ENCODE measurements around the gene THBS3. TPM values are rescaled to one million over a fixed set of nuclear protein-coding genes. Genes with fewer than 3 reads are reported as not detected.

The THBS3 gene
- total RNA-seq, 2 experiments from 2014 or later, result 11.1 to 28.7 TPM

GRCh38 chr1:155171836-155172731 lies 35.6 kb downstream of the THBS3 start:
- DNase-seq (ENCODE audit: low spot score), result no peak
- peak overlapping the region; percentile 64 for H3K27ac ChIP-seq (ENCODE audit: low read depth, low read length, poor library complexity, severe bottlenecking)
- ChIA-PET POLR2A (interaction anchor here (0.6 to 2.0 kb wide), 10 partner anchors 12 to 94 kb away, joined by 3 to 8 read pairs (median 4); no protein-coding TSS in a partner anchor), CTCF (ENCODE audit: unreplicated experiment) (interaction anchor here (0.7 to 1.8 kb wide), 4 partner anchors 13 to 80 kb away, joined by 3 to 12 read pairs (median 4); no protein-coding TSS in a partner anchor)
- peak overlapping the region; percentile 90; the same call in 1 of the 2 replicates for H2AFZ ChIP-seq (ENCODE audit: low read length)
- H3K4me2 ChIP-seq (ENCODE audit: low read length), result peak overlapping the region; percentile 91
- no peaks in the 10 kb centered on the region for H4K20me1 ChIP-seq (ENCODE audit: insufficient read depth, low read length)
- BruUV-seq (replicated peaks), result TSS peak; percentile 78
- peaks cover 14% of the 10 kb centered on the region; the same call in 1 of the 2 replicates for H3K79me2 ChIP-seq (ENCODE audit: insufficient read depth, low read depth, low read length)
- peaks cover 45% of the 10 kb centered on the region for H3K4me1 ChIP-seq (ENCODE audit: insufficient read depth, low read length, poor library complexity, severe bottlenecking)
- no peaks in the 10 kb centered on the region for H3K9me2 ChIP-seq (ENCODE audit: insufficient read depth, low read length)
- intact Hi-C loops (cut with micrococcal nuclease; ENCODE audit: unreplicated experiment), result loop anchor here (2.0 kb wide), 1 partner anchor 31 kb away; the partner anchor contains the start of gene DPM3
- H3K4me3 ChIP-seq (ENCODE audit: low read depth, low read length, poor library complexity, severe bottlenecking), result peak overlapping the region; percentile 82
- H3K9me3 ChIP-seq (ENCODE audit: low read length), result no peaks in the 10 kb centered on the region
- TF ChIP-seq EZH2phosphoT487 (IDR thresholded peaks at IDR 0.05; ENCODE audit: borderline replicate concordance, low read depth, low read length) (no peak), CTCF (conservative IDR thresholded peaks at IDR 0.05; ENCODE audit: low read length) (no peak)
- peaks cover 18% of the 10 kb centered on the region; the same call in 1 of the 2 replicates for H3K36me3 ChIP-seq (ENCODE audit: insufficient read depth, low read length)

- Histone ChIP-seq H2AFZ (ENCODE audit: low read length) (no peak overlapping the region), H3K4me1 (ENCODE audit: insufficient read depth, low read length, poor library complexity, severe bottlenecking) (peaks cover 41% of the 10 kb centered on the region), H3K4me3 (ENCODE audit: low read depth, low read length, poor library complexity, severe bottlenecking) (no peak overlapping the region), H3K27ac (ENCODE audit: low read depth, low read length, poor library complexity, severe bottlenecking) (no peak overlapping the region), H3K9me3 (ENCODE audit: low read length) (no peaks in the 10 kb centered on the region), H4K20me1 (ENCODE audit: insufficient read depth, low read length) (no peaks in the 10 kb centered on the region), H3K36me3 (ENCODE audit: insufficient read depth, low read length) (peaks cover 18% of the 10 kb centered on the region; the same call in 1 of the 2 replicates), H3K4me2 (ENCODE audit: low read length) (no peak overlapping the region), H3K79me2 (ENCODE audit: insufficient read depth, low read depth, low read length) (peaks cover 14% of the 10 kb centered on the region; the same call in 1 of the 2 replicates), H3K9me2 (ENCODE audit: insufficient read depth, low read length) (no peaks in the 10 kb centered on the region)
- intact Hi-C loops (cut with micrococcal nuclease; ENCODE audit: unreplicated experiment), result no loop called here
- ChIA-PET CTCF (ENCODE audit: unreplicated experiment) (interaction anchor here (0.6 kb wide), 1 partner anchor 80 kb away, joined by 4 read pairs; no protein-coding TSS in a partner anchor), POLR2A (interaction anchor here (0.7 kb wide), 2 partner anchors 23 to 52 kb away, joined by 4 read pairs; no protein-coding TSS in a partner anchor)
- no peak for DNase-seq (ENCODE audit: low spot score)
- no TSS peak for BruUV-seq (replicated peaks)
- TF ChIP-seq EZH2phosphoT487 (IDR thresholded peaks at IDR 0.05; ENCODE audit: borderline replicate concordance, low read depth, low read length), result no peak
- no peak for TF ChIP-seq CTCF (conservative IDR thresholded peaks at IDR 0.05; ENCODE audit: low read length)
Observed at GRCh38 chr1:155170806-155171205, 36.9 kb downstream of the THBS3 start.
